WTC11 (cell line): Measurements from ENCODE around the gene FAM107B.

Source experiments
- ATF3 ChIP-seq: sonication (generic); formaldehyde crosslinking; conservative IDR thresholded peaks from 2 replicates; pipeline ENCODE4 v1.8.1; 2022; ENCODE audit warnings: mild to moderate bottlenecking, missing genetic modification reagents
- ATF6 ChIP-seq: sonication (generic); formaldehyde crosslinking; IDR thresholded peaks from 2 replicates; pipeline ENCODE4 v1.8.1; 2023; ENCODE audit warnings: mild to moderate bottlenecking, missing genetic modification reagents
- EMX1 ChIP-seq: fragments of 250-450 bp; sonication (Bioruptor Pico); IDR thresholded peaks from 2 replicates; pipeline ENCODE4 v1.8.0; 2021; ENCODE audit warnings: mild to moderate bottlenecking
- FOXP4 ChIP-seq: sonication (generic); formaldehyde crosslinking; IDR thresholded peaks from 2 replicates; pipeline ENCODE4 v1.8.0; 2022; ENCODE audit warnings: mild to moderate bottlenecking, missing genetic modification reagents
- NFE2L1 ChIP-seq: sonication (generic); formaldehyde crosslinking; IDR thresholded peaks from 2 replicates; pipeline ENCODE4 v1.8.1; 2023; ENCODE audit warnings: missing genetic modification reagents
- NFYB ChIP-seq: sonication (generic); formaldehyde crosslinking; conservative IDR thresholded peaks from 2 replicates; pipeline ENCODE4 v1.8.0; 2022; ENCODE audit warnings: low read depth, missing genetic modification reagents
- TEAD1 ChIP-seq: sonication (generic); formaldehyde crosslinking; IDR thresholded peaks from 2 replicates; pipeline ENCODE4 v1.8.0; 2022; ENCODE audit warnings: mild to moderate bottlenecking, missing genetic modification reagents
- ZNF423 ChIP-seq: fragments of 250-450 bp; sonication (Bioruptor Pico); IDR thresholded peaks from 2 replicates; pipeline ENCODE4 v2.1.2; 2022; ENCODE audit warnings: mild to moderate bottlenecking, moderate library complexity
- TF ChIP-seq, protein P1 (sequence below): fragments of 200-600 bp; IDR thresholded peaks from 2 replicates; pipeline ENCODE4 v1.8.0; 2022; ENCODE audit warnings: antibody characterized with exemption
- TF ChIP-seq, protein P2 (sequence below): sonication (generic); formaldehyde crosslinking; IDR thresholded peaks from 2 replicates; pipeline ENCODE4 v1.8.0; 2022; ENCODE audit warnings: mild to moderate bottlenecking, missing genetic modification reagents
- TF ChIP-seq, protein P3 (sequence below): fragments of 250-450 bp; sonication (Bioruptor Pico); IDR thresholded peaks from 2 replicates; pipeline ENCODE4 v2.1.2; 2022; ENCODE audit warnings: mild to moderate bottlenecking, moderate library complexity

- no peak for TF ChIP-seq EMX1 (CRISPR knock-in tag)
- TF ChIP-seq ZNF423 (CRISPR knock-in tag) = no peak
- TF ChIP-seq, protein P1, sequence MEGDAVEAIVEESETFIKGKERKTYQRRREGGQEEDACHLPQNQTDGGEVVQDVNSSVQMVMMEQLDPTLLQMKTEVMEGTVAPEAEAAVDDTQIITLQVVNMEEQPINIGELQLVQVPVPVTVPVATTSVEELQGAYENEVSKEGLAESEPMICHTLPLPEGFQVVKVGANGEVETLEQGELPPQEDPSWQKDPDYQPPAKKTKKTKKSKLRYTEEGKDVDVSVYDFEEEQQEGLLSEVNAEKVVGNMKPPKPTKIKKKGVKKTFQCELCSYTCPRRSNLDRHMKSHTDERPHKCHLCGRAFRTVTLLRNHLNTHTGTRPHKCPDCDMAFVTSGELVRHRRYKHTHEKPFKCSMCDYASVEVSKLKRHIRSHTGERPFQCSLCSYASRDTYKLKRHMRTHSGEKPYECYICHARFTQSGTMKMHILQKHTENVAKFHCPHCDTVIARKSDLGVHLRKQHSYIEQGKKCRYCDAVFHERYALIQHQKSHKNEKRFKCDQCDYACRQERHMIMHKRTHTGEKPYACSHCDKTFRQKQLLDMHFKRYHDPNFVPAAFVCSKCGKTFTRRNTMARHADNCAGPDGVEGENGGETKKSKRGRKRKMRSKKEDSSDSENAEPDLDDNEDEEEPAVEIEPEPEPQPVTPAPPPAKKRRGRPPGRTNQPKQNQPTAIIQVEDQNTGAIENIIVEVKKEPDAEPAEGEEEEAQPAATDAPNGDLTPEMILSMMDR = no peak
- TF ChIP-seq ATF6 (CRISPR knock-in tag) = no peak
- no peak for TF ChIP-seq TEAD1
- no peak for TF ChIP-seq ATF3 (CRISPR knock-in tag)
- no peak for TF ChIP-seq NFYB (CRISPR knock-in tag)
- TF ChIP-seq, protein P2, sequence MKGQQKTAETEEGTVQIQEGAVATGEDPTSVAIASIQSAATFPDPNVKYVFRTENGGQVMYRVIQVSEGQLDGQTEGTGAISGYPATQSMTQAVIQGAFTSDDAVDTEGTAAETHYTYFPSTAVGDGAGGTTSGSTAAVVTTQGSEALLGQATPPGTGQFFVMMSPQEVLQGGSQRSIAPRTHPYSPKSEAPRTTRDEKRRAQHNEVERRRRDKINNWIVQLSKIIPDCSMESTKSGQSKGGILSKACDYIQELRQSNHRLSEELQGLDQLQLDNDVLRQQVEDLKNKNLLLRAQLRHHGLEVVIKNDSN (CRISPR knock-in tag) = no peak
- TF ChIP-seq FOXP4 = no peak
- TF ChIP-seq NFE2L1 (CRISPR knock-in tag) = no peak
- TF ChIP-seq, protein P3, sequence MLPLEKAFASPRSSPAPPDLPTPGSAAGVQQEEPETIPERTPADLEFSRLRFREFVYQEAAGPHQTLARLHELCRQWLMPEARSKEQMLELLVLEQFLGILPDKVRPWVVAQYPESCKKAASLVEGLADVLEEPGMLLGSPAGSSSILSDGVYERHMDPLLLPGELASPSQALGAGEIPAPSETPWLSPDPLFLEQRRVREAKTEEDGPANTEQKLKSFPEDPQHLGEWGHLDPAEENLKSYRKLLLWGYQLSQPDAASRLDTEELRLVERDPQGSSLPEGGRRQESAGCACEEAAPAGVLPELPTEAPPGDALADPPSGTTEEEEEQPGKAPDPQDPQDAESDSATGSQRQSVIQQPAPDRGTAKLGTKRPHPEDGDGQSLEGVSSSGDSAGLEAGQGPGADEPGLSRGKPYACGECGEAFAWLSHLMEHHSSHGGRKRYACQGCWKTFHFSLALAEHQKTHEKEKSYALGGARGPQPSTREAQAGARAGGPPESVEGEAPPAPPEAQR (CRISPR knock-in tag) = no peak
Measured at GRCh38 chr10:14815681-14816080, 41.0 kb upstream of the FAM107B start.
